Ascending aorta (tissue), 2 donors: ENCODE measurements around the gene DYSF. TPM values are rescaled to one million over a fixed set of nuclear protein-coding genes. Genes with fewer than 3 reads are reported as not detected.

ENCODE experiments used
- DNase-seq, 2 donors: peaks; one replicate each; pipeline ENCODE4 v3.0.0-alpha.2; 2019; ENCODE audit warnings: low spot score in 2 of 2
- H3K27ac ChIP-seq, 2 donors: fragments of 200-600 bp; sonication (generic); one replicate each; pipeline ENCODE4 v1.5.1; 2016 to 2017; ENCODE audit warnings: mild to moderate bottlenecking in 1 of 2
- H3K27me3 ChIP-seq: fragments of 200-600 bp; sonication (generic); one replicate; pipeline ENCODE4 v1.5.1; 2017
- H3K36me3 ChIP-seq, 2 donors: fragments of 200-600 bp; sonication (generic); one replicate each; pipeline ENCODE4 v1.5.1; 2016
- H3K4me1 ChIP-seq, 2 donors: fragments of 200-600 bp; sonication (generic); one replicate each; pipeline ENCODE4 v1.5.1; 2016 to 2017; ENCODE audit warnings: mild to moderate bottlenecking in 1 of 2
- H3K4me3 ChIP-seq, 2 donors: fragments of 200-600 bp; sonication (generic); one replicate each; pipeline ENCODE4 v1.5.1; 2016 to 2017; ENCODE audit warnings: mild to moderate bottlenecking in 1 of 2
- H3K9me3 ChIP-seq, 2 donors: fragments of 200-600 bp; sonication (generic); one replicate each; pipeline ENCODE4 v1.5.1; 2016
- intact Hi-C: fragments of 100-400 bp; cut with DNase I; formaldehyde crosslinking; loops from one replicate; pipeline ENCODE4 v1.15.1; 2023
- total RNA-seq: library from RNA; depleted of rRNA; stranded (reverse); fragments of >200 nt; gene quantifications from one replicate; pipeline ENCODE4 v1.1.0, GENCODE V29; 2016
- TF ChIP-seq, protein P1 (sequence below), 3 experiments: fragments of 200-600 bp in 2 of 3; fragments of 450-650 bp in 1 of 3; sonication (generic) in 2 of 3; IDR thresholded peaks; one replicate each; pipeline ENCODE4 v1.5.1; 2016 to 2019; ENCODE audit warnings: antibody characterized with exemption in 3 of 3, mild to moderate bottlenecking in 1 of 3, moderate library complexity in 1 of 3

DYSF gene
- total RNA-seq, 1 donor from 2014 or later: 58.3 TPM

DNA sequence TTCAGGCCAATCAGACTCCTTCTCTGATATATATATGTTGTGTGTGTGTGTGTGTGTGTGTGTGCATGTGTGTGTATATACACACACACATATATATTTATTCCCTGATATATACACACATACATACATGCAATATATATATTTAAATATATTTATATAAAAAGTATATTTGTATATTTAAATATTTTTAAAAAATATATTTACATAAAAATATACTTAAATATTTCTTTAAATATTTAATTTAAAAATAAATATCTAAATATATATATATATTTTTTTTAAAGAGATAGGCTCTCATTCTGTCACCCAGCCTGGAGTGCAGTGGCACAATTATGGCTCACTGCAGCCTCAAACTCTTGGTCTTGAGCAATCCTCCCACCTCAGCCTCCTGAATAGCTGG, 281.3 kb downstream of the DYSF start:
- intact Hi-C loops: no loop called here
- Histone ChIP-seq H3K27ac (no peak overlapping the region), H3K27me3 (no peaks in the 10 kb centered on the region), H3K4me3 (no peak overlapping the region), H3K9me3 (no peaks in the 10 kb centered on the region), H3K36me3 (no peaks in the 10 kb centered on the region), H3K4me1 (no peaks in the 10 kb centered on the region)
- TF ChIP-seq, protein P1, sequence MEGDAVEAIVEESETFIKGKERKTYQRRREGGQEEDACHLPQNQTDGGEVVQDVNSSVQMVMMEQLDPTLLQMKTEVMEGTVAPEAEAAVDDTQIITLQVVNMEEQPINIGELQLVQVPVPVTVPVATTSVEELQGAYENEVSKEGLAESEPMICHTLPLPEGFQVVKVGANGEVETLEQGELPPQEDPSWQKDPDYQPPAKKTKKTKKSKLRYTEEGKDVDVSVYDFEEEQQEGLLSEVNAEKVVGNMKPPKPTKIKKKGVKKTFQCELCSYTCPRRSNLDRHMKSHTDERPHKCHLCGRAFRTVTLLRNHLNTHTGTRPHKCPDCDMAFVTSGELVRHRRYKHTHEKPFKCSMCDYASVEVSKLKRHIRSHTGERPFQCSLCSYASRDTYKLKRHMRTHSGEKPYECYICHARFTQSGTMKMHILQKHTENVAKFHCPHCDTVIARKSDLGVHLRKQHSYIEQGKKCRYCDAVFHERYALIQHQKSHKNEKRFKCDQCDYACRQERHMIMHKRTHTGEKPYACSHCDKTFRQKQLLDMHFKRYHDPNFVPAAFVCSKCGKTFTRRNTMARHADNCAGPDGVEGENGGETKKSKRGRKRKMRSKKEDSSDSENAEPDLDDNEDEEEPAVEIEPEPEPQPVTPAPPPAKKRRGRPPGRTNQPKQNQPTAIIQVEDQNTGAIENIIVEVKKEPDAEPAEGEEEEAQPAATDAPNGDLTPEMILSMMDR (IDR thresholded peaks at IDR 0.05): no peak
- no peak for DNase-seq

DNA sequence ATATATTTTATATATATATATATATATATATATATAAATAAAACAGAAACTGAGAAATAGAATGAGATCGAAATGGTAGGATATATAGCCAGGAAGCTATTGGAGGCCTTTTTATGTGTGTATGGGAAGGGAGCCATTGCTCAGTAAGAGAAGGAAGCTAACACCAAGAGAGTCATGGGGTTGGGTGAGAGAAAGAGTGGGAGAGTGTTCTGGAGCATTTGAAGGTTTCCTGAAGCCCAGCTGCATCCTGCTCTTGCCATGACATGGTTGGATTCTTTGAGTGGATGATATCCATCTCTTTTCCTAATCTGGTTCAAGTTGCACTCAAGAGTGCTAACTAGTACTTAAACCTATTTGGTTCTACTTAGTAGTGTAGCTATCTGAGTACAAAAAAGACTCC, 282.3 kb downstream of the DYSF start:
- H3K27ac ChIP-seq: no peak overlapping the region
- TF ChIP-seq, protein P1 (IDR thresholded peaks at IDR 0.05): no peak
- DNase-seq: no peak
- H3K4me1 ChIP-seq: no peaks in the 10 kb centered on the region
- peaks cover 0 to 2% of the 10 kb centered on the region in 2 donors for H3K9me3 ChIP-seq
- intact Hi-C loops: no loop called here
- no peak overlapping the region for H3K4me3 ChIP-seq
- H3K36me3 ChIP-seq: no peaks in the 10 kb centered on the region
- H3K27me3 ChIP-seq: no peaks in the 10 kb centered on the region

Other genes starting within 250 kb of the DYSF start
- 0.32 TPM for gene PAIP2B, start 226.5 kb upstream of the DYSF start, total RNA-seq
- 56.0 TPM for gene ZNF638, start 121.8 kb upstream of the DYSF start, total RNA-seq